H9 (cell line): ENCODE data around the gene RBFOX2. TPM values are rescaled to one million over a fixed set of nuclear protein-coding genes. Genes with fewer than 3 reads are reported as not detected.
"Not testable (repeated sequence)": the region's sequence is repeated elsewhere in the genome, so short reads cannot be mapped to it uniquely, and the experiment has no call there.

ENCODE experiments used
- DNase-seq: peaks from one replicate; pipeline ENCODE4 v3.0.0-alpha.2; 2017
- H2AFZ ChIP-seq: one replicate; pipeline ENCODE4 v1.6.1; 2013; ENCODE audit warnings: mild to moderate bottlenecking, low read length, control low read depth, moderate library complexity
- H2AK5ac ChIP-seq: 2 replicates; pipeline ENCODE4 v1.6.1; 2013; ENCODE audit warnings: low read length, control low read depth, mixed read lengths; ENCODE audit not compliant: insufficient read length
- H2BK120ac ChIP-seq: one replicate; pipeline ENCODE4 v1.6.1; 2013; ENCODE audit warnings: low read depth, mild to moderate bottlenecking, low read length, control low read depth, inconsistent platforms; ENCODE audit not compliant: poor library complexity, severe bottlenecking
- H2BK12ac ChIP-seq: 2 replicates; pipeline ENCODE4 v1.6.1; 2013; ENCODE audit warnings: low read length, control low read depth, mixed read lengths, low read depth; ENCODE audit not compliant: insufficient read length
- H2BK15ac ChIP-seq: 2 replicates; pipeline ENCODE4 v1.6.1; 2013; ENCODE audit warnings: low read depth, low read length, control low read depth
- H2BK20ac ChIP-seq: one replicate; pipeline ENCODE4 v1.6.1; 2013; ENCODE audit warnings: low read depth, mild to moderate bottlenecking, low read length, control low read depth, inconsistent platforms; ENCODE audit not compliant: poor library complexity, severe bottlenecking
- H2BK5ac ChIP-seq: 2 replicates; pipeline ENCODE4 v1.6.1; 2013; ENCODE audit warnings: low read length, control low read depth, mixed read lengths; ENCODE audit not compliant: insufficient read length
- H3K14ac ChIP-seq: 2 replicates; pipeline ENCODE4 v1.6.1; 2013; ENCODE audit warnings: low read length, control low read depth; ENCODE audit not compliant: insufficient read depth
- H3K18ac ChIP-seq: 2 replicates; pipeline ENCODE4 v1.6.1; 2013; ENCODE audit warnings: low read depth, mild to moderate bottlenecking, mixed read lengths, low read length, control low read depth; ENCODE audit not compliant: insufficient read length
- H3K23ac ChIP-seq: 2 replicates; pipeline ENCODE4 v1.6.1; 2013; ENCODE audit warnings: low read length, control low read depth, mixed read lengths, low read depth; ENCODE audit not compliant: insufficient read length
- H3K23me2 ChIP-seq: 2 replicates; pipeline ENCODE4 v1.6.1; 2013; ENCODE audit warnings: low read depth, mild to moderate bottlenecking, mixed read lengths, low read length, control low read depth; ENCODE audit not compliant: insufficient read length, poor library complexity, severe bottlenecking
- H3K27ac ChIP-seq: 2 replicates; pipeline ENCODE4 v1.5.1; 2013; ENCODE audit warnings: low read length, control low read depth, mixed read lengths, low read depth; ENCODE audit not compliant: insufficient read length
- H3K27me3 ChIP-seq: 2 replicates; pipeline ENCODE4 v1.6.1; 2013; ENCODE audit warnings: low read length, control low read depth, inconsistent platforms; ENCODE audit not compliant: insufficient read depth
- H3K4ac ChIP-seq: 2 replicates; pipeline ENCODE4 v1.6.1; 2013; ENCODE audit warnings: low read depth, mild to moderate bottlenecking, control low read depth, inconsistent platforms, low read length, moderate library complexity
- H3K4me1 ChIP-seq: 2 replicates; pipeline ENCODE4 v1.6.1; 2013; ENCODE audit warnings: low read length, control low read depth, inconsistent platforms; ENCODE audit not compliant: insufficient read depth
- H3K4me2 ChIP-seq: 2 replicates; pipeline ENCODE4 v1.6.1; 2013; ENCODE audit warnings: low read length, control low read depth, mixed read lengths; ENCODE audit not compliant: insufficient read length, insufficient read depth
- H3K56ac ChIP-seq: 2 replicates; pipeline ENCODE4 v1.6.1; 2013; ENCODE audit warnings: low read depth, mild to moderate bottlenecking, mixed read lengths, low read length, control low read depth; ENCODE audit not compliant: insufficient read length
- H3K79me1 ChIP-seq: 2 replicates; pipeline ENCODE4 v1.6.1; 2013; ENCODE audit warnings: low read depth, mild to moderate bottlenecking, moderate library complexity, low read length, control low read depth, inconsistent platforms; ENCODE audit not compliant: insufficient read depth, poor library complexity, severe bottlenecking
- H3K79me2 ChIP-seq: 2 replicates; pipeline ENCODE4 v1.6.1; 2013; ENCODE audit warnings: low read length, control low read depth, inconsistent platforms; ENCODE audit not compliant: insufficient read depth
- H3K9ac ChIP-seq: 2 replicates; pipeline ENCODE4 v1.6.1; 2013; ENCODE audit warnings: low read length, control low read depth, mixed read lengths; ENCODE audit not compliant: insufficient read length; ENCODE audit errors: extremely low read depth
- H3K9me3 ChIP-seq: one replicate; pipeline ENCODE4 v1.6.1; 2013; ENCODE audit warnings: low read depth, low read length, inconsistent platforms; ENCODE audit not compliant: control insufficient read depth
- H3T11ph ChIP-seq: one replicate; pipeline ENCODE4 v1.6.1; 2013; ENCODE audit warnings: mild to moderate bottlenecking, low read length, control low read depth, inconsistent platforms
- H4K20me1 ChIP-seq: one replicate; pipeline ENCODE4 v1.6.1; 2013; ENCODE audit not compliant: control insufficient read depth, insufficient read length, insufficient read depth
- H4K5ac ChIP-seq: 2 replicates; pipeline ENCODE4 v1.6.1; 2013; ENCODE audit warnings: low read depth, mild to moderate bottlenecking, mixed read lengths, low read length, control low read depth; ENCODE audit not compliant: insufficient read length
- H4K8ac ChIP-seq: replicated peaks from 2 replicates; pipeline ENCODE4 v1.6.1; 2013; ENCODE audit warnings: low read length, control low read depth, mixed read lengths, low read depth; ENCODE audit not compliant: insufficient read length
- H4K91ac ChIP-seq: 2 replicates; pipeline ENCODE4 v1.6.1; 2013; ENCODE audit warnings: low read depth, mild to moderate bottlenecking, moderate library complexity, mixed read lengths, low read length, control low read depth; ENCODE audit not compliant: insufficient read length
- H3K27ac Mint-ChIP-seq, 3 experiments: 2 replicates in 2 of 3; 3 replicates in 1 of 3; pipeline ENCODE4 v1.8.0; 2020 to 2021; ENCODE audit warnings: mixed read lengths in 3 of 3, mild to moderate bottlenecking in 1 of 3, moderate library complexity in 1 of 3
- H3K27me3 Mint-ChIP-seq: 2 replicates; pipeline ENCODE4 v1.8.0; 2021; ENCODE audit warnings: low read depth, mild to moderate bottlenecking, moderate library complexity, mixed read lengths
- H3K36me3 Mint-ChIP-seq, 3 experiments: 2 replicates in 2 of 3; 3 replicates in 1 of 3; pipeline ENCODE4 v1.8.0; 2020 to 2021; ENCODE audit warnings: low read depth in 3 of 3, mixed read lengths in 3 of 3; ENCODE audit not compliant: insufficient read depth in 1 of 3
- H3K4me1 Mint-ChIP-seq, 2 experiments: 2 replicates each; pipeline ENCODE4 v1.8.0; 2020; ENCODE audit warnings: mixed read lengths in 2 of 2
- H3K4me3 Mint-ChIP-seq, 2 experiments: 2 replicates in 1 of 2; 3 replicates in 1 of 2; pipeline ENCODE4 v1.8.0; 2020 to 2021; ENCODE audit warnings: mild to moderate bottlenecking in 2 of 2, mixed read lengths in 2 of 2, moderate library complexity in 1 of 2
- H3K9me3 Mint-ChIP-seq, 2 experiments: 2 replicates in 1 of 2; 3 replicates in 1 of 2; pipeline ENCODE4 v1.8.0; 2020; ENCODE audit warnings: mild to moderate bottlenecking in 2 of 2, mixed read lengths in 2 of 2, moderate library complexity in 1 of 2
- WGBS: extraction: QIAGEN DNeasy Blood & Tissue Kit; methylation state at CpG from one replicate; pipeline ENCODE4 v1.1.7; 2013; ENCODE audit warnings: missing lambda C conversion rate, low lambda C conversion rate, mixed read lengths; ENCODE audit not compliant: insufficient read length; ENCODE audit errors: extremely low coverage; 5-methylcytosine and 5-hydroxymethylcytosine counted together
- total RNA-seq: library from RNA; stranded (reverse); gene quantifications from 2 replicates; pipeline ENCODE4 v1.2.1, GENCODE V29; 2021
- TF ChIP-seq, protein P1 (sequence below): fragments of 200-600 bp; sonication (generic); conservative IDR thresholded peaks from 3 replicates; pipeline ENCODE4 v1.8.0; 2021; ENCODE audit warnings: antibody characterized with exemption, mild to moderate bottlenecking

The RBFOX2 gene
- total RNA-seq, 1 experiment from 2014 or later: 84.7 TPM

GRCh38 chr22:35739076-35739930 lies 289.3 kb downstream of the RBFOX2 start:
- Histone ChIP-seq H3K23me2 (no peaks in the 10 kb centered on the region), H3K27ac (no peak overlapping the region), H4K5ac (no peak overlapping the region), H2AFZ (no peak overlapping the region), H4K20me1 (no peaks in the 10 kb centered on the region), H2BK120ac (no peak overlapping the region), H3K23ac (no peak overlapping the region), H4K91ac (no peak overlapping the region), H4K8ac (no peak overlapping the region), H2BK5ac (no peak overlapping the region), H3T11ph (no peak overlapping the region), H2AK5ac (no peak overlapping the region), H3K9ac (no peak overlapping the region), H3K14ac (no peak overlapping the region), H3K56ac (no peak overlapping the region), H3K4ac (no peak overlapping the region), H3K18ac (no peak overlapping the region), H2BK20ac (no peak overlapping the region), H3K4me2 (no peak overlapping the region), H3K27me3 (no peaks in the 10 kb centered on the region; the same call in 1 of the 2 replicates), H2BK15ac (no peak overlapping the region), H3K4me1 (no peaks in the 10 kb centered on the region), H2BK12ac (no peak overlapping the region), H3K79me2 (no peaks in the 10 kb centered on the region), H3K79me1 (no peaks in the 10 kb centered on the region), H3K9me3 (no peaks in the 10 kb centered on the region)
- TF ChIP-seq, protein P1, sequence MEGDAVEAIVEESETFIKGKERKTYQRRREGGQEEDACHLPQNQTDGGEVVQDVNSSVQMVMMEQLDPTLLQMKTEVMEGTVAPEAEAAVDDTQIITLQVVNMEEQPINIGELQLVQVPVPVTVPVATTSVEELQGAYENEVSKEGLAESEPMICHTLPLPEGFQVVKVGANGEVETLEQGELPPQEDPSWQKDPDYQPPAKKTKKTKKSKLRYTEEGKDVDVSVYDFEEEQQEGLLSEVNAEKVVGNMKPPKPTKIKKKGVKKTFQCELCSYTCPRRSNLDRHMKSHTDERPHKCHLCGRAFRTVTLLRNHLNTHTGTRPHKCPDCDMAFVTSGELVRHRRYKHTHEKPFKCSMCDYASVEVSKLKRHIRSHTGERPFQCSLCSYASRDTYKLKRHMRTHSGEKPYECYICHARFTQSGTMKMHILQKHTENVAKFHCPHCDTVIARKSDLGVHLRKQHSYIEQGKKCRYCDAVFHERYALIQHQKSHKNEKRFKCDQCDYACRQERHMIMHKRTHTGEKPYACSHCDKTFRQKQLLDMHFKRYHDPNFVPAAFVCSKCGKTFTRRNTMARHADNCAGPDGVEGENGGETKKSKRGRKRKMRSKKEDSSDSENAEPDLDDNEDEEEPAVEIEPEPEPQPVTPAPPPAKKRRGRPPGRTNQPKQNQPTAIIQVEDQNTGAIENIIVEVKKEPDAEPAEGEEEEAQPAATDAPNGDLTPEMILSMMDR: peak; percentile 56; the same call in 2 of the 3 replicates
- Mint-ChIP-seq H3K9me3 (no peaks in the 10 kb centered on the region; a peak in 1 of 5 replicates), H3K36me3 (peaks cover 18 to 44% (median 31%) of the 10 kb centered on the region in 3 experiments), H3K27me3 (no peaks in the 10 kb centered on the region), H3K4me1 (peaks cover 27 to 46% of the 10 kb centered on the region in 2 experiments), H3K4me3 (no peak overlapping the region), H3K27ac (peak overlapping the region in 2 of 3 experiments; percentile 20 to 79; a peak in 3 of 7 replicates)
- DNase-seq: no peak
- no CpG with 5 or more reads among the region's 12 CpGs for WGBS

DNA sequence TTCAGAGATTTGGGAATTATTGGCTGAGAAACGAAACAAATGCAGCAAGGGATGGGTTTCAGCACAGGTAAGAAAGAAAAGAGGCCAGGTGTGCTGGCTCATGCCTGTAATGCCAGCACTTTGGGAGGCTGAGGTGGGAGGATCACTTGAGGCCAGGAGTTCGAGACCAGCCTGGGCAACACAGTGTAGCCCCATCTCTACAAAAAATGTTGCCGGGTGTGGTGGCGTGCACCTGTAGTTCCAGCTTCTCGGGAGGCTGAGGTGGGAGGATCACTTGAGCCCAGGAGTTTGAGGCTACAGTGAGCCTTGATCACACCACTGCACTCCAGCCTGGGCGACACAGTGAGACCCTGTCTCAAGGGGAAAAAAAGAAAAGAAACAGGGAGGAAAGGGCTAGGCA lies 290.7 kb downstream of the RBFOX2 start:
- H3K4me3 Mint-ChIP-seq, H2AFZ ChIP-seq, H3K79me1 ChIP-seq, H4K91ac ChIP-seq, H2BK120ac ChIP-seq, H3K27me3 Mint-ChIP-seq, H3K4me1 ChIP-seq, H2BK12ac ChIP-seq, H3K23ac ChIP-seq, H3K27me3 ChIP-seq, H3K9ac ChIP-seq, H3K9me3 Mint-ChIP-seq, H3K9me3 ChIP-seq, H4K20me1 ChIP-seq, H2BK5ac ChIP-seq, H3T11ph ChIP-seq, H3K4ac ChIP-seq, H3K14ac ChIP-seq, H2BK15ac ChIP-seq, H2BK20ac ChIP-seq, H3K27ac ChIP-seq, H2AK5ac ChIP-seq, H3K18ac ChIP-seq, H3K23me2 ChIP-seq, H4K8ac ChIP-seq, DNase-seq, H3K79me2 ChIP-seq, H3K4me2 ChIP-seq, H4K5ac ChIP-seq, H3K56ac ChIP-seq: not testable (repeated sequence)
- Mint-ChIP-seq H3K36me3 (peaks cover 18 to 29% (median 25%) of the 10 kb centered on the region in 3 experiments), H3K4me1 (peaks cover 20 to 35% of the 10 kb centered on the region in 2 experiments), H3K27ac (peak overlapping the region in 1 of 3 experiments; percentile 74; a peak in 1 of 7 replicates)
- WGBS: no CpG with 5 or more reads among the region's 6 CpGs
